ENCODE results near the gene BCAS3. TPM values are rescaled to one million over a fixed set of nuclear protein-coding genes. Genes with fewer than 3 reads are reported as not detected.

BCAS3 gene
- total RNA-seq, 2 donors from 2014 or later: 14.7 to 17.5 TPM

DNA sequence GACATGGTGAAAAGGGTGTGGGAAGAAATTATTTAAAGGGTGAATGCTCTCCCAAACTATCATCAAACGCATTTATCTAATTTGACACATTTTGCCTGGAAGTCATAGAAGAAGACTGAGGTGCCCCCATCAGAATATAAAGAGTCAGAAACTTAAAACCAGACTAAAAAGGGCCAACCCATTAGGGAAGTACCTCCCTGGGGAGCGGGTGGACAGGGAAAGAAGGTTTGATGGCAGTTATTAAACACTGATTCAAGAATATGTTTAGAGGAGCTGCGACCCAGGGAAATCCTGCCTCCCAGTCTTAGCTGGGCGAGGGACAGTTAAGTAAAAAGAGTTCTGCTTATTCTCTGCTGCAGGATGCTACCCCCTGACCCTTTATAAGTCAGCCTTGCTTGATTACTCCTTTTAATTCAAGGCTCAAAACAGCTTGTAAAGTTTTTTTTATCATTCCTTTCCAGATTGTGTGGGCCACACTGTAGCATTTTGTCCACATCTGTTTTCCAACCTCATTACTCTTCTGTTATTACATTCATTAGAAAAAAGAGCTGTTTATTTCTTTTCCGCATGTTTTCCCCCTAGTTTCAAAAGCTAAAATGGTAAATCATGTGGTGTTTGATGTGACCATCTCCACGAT, 583.5 kb downstream of the BCAS3 start:
- intact Hi-C loops (cut with DNase I): loop anchor here in 1 of 2 donors (5.0 kb wide), 1 partner anchor 51 kb away; no protein-coding TSS in a partner anchor
- ATAC-seq: no peak
- DNase-seq: no peak

DNA sequence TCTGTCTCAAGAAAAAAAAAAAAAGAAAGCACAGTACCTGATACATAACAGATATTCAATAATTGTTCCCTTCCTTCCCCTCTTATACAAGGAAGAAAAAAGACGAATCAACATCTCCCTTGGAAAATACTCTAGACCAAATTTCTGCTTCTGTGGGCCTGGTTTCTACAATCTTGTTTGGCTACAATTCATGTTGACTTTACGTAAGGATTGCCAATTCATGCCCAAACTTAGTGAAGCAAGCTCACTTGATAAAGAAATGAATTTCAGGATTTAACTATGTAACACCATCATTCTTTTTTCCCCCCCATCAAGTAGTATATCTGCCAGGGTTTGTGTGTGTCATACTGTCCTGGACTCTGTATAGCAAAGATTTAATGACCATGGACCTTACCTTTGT, 587.7 kb downstream of the BCAS3 start:
- no peak for ATAC-seq
- DNase-seq: no peak
- intact Hi-C loops (cut with DNase I): no loop called here

DNA sequence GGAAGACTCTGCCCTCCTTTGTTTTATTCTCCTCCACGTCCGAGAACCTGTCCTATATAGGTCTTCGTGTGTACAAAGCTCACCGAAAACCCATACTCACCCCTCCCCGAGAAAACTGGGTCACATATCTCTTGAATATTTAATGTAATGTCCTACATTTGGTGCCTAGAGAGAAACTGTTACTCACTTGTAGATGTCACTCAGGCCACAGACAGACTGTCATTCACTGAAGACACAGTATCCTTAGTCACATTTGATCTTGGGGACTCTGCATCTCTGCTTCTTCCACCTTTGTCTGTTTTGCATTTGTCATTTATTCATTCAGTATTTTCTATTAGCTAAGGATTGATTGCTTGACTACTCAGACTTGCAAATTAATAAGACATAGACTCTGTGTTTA, 590.2 kb downstream of the BCAS3 start:
- intact Hi-C loops (cut with DNase I): no loop called here
- ATAC-seq: no peak

DNA sequence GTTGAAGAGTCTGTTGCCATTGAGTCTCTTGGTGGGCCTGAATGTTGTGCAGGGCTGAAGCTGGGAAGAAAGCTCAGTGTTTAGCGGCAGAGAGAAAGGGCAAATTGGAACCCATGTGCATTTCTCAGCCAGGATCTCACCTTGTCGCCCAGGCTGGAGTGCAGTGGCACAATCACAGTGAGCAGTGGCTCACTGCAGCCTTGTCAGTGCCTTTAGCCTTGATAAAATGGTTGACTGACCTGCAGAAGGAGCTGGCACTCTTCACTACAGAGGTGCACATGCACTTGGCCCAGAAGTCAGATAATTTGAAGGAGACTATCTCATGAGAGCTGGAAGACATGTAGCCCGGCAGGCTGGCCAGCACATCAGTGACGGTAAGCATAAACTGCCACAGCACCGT, 597.7 kb downstream of the BCAS3 start:
- intact Hi-C loops (cut with DNase I): no loop called here
- no peak for ATAC-seq
- DNase-seq: no peak

More for the DNA sequence above, 590.2 kb downstream of the BCAS3 start:
- DNase-seq: no peak

DNA sequence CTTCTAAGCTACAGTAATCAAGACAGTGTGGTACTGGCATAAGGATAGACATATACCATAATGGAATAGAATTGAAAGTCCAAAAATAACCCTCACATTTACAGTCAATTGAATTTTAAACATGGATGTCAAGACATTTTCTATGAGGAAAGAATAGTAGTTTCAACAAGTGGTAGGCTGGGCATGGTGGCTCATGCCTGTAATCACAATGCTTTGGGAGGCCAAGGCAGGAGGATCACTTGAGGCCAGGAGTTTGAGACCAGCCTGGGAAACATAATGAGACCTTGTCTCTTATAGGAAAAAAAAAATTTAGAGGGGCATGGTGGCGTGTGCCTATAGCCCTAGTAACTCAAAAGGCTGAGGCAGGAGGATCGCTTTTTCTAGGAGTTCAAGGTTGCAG, 599.2 kb downstream of the BCAS3 start:
- DNase-seq (no peak), ATAC-seq (no peak)
- intact Hi-C loops (cut with DNase I): no loop called here

DNA sequence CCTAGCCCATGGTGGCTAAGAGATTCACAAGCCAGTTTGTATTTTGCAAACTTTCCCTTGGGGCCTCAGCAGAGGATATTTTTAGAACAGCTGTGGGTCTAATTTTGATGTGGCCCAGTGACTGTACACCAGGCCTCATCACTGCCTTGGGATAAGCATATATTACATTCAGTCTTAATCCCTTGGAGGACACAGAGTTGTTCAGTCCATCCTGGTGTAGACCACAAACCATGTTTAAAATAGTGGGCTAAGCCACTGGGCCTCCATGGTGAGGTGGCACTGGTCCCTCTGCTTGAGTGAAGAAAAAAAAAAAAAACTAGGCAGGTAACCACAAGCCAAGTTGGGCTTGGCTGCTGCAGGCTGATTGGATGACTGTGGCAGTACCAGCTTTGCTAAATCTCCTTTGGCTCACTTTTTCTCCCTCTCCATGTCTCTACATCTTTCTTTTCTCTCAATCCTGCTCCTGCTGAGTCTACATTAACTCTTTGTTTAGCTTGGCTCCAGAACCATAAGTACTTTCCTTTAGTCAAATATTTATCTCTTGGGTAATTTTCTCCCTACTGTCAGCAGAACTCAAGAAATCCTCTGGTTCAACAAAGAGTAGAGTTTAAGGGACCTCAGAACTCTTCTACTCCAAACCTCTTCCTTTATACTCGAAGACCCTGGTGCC, 602.0 kb downstream of the BCAS3 start:
- ATAC-seq (peak; percentile 59 to 73), DNase-seq (no peak)

DNA sequence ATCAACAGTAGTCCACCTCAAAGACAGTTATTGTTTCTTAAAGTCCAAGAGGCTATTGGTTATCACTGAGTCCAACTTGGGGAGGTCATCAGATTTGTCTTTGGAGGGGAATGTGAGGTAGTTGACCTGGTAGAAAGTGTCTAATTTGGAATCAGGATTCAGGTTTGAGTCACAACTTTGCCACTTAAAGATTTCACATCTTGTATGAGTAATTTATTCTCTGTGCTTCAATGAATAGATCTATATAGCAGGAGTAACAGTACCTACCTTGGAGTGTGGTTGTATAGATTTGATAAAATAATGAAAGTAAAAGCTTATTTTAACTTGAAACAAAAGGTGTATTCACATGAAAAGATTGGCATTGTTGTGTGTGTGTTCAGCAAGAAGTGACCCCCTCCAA, 602.7 kb downstream of the BCAS3 start:
- DNase-seq: no peak
- intact Hi-C loops (cut with DNase I): no loop called here

More for the DNA sequence above, 602.0 kb downstream of the BCAS3 start:
- intact Hi-C loops (cut with DNase I): no loop called here

DNA sequence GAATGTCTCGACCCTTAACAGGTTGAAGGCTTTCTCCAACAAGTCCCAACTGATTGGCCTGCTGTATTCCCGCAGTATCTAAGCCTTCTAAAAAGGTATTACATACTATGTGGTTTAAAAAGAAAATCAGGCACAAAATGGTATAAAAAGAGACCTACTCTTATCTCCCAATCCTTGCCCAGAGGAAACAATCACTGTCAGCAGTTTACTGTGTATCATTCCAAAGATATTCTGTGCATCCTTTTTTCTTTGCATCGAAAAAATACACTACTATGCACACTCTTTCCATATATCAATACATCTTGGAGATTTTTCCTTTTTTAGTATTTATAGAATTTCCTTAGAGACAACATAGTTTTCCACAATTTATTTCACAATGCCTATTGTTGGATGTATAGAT, 603.2 kb downstream of the BCAS3 start:
- ATAC-seq (no peak), DNase-seq (no peak)
- intact Hi-C loops (cut with DNase I): no loop called here

More for the DNA sequence above, 602.7 kb downstream of the BCAS3 start:
- ATAC-seq: no peak

DNA sequence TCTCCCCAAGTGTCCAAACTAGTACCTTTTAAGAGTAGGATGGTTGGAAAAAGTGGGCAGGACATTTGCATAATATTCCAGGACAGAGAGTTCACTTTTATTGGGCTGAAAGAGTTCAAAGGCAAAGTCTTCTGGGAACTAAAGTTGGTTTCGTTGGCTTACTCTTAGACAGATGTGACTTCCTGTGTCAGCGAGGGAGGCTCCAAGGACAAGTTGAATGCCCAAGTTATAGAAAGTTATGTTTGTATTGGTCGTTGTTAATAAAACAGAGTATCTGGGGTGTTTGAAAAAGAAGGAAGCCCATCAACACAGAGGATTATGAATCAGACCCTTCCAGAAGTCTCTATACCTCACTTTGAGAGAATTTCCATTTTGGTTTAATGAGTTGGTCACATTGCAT, 604.7 kb downstream of the BCAS3 start:
- DNase-seq: no peak
- intact Hi-C loops (cut with DNase I): no loop called here
- ATAC-seq: no peak

DNA sequence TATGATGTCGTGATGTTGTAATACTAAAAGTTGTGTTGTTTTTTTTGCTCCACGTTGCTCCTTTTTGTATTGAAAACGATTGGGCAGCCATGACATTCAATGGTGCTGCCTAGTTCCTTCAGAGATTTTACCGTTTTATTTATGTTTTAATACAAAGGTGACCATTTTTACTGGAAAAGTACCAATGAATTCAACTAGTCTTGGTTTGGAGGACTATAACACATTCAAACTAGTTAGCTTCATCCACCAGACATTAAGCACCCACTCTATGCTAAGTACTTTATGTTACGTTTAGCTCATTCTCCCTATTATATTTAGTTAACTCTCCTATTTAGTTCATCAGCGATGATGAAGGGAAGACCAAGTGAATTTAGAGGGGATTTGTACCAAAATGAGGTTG, 605.4 kb downstream of the BCAS3 start:
- DNase-seq (no peak), ATAC-seq (no peak)
- intact Hi-C loops (cut with DNase I): no loop called here

DNA sequence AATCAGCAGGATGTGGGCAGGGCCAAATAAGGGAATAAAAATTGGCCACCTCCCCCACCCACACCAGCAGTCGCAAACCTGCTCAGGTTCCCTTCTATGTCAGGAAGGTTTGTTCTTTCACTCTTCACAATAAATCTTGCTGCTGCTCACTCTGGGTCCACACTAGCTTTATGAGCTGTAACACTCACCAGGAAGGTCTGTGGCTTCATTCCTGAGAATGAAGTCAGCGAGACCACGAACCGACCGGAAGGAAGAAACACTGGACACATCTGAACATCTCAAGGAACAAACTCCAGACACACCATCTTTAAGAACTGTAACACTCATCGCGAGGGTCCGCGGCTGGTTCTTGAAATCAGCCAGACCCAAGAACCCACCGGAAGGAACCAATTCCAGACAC, 606.5 kb downstream of the BCAS3 start:
- ATAC-seq: no peak
- intact Hi-C loops (cut with DNase I): no loop called here
- no peak for DNase-seq

DNA sequence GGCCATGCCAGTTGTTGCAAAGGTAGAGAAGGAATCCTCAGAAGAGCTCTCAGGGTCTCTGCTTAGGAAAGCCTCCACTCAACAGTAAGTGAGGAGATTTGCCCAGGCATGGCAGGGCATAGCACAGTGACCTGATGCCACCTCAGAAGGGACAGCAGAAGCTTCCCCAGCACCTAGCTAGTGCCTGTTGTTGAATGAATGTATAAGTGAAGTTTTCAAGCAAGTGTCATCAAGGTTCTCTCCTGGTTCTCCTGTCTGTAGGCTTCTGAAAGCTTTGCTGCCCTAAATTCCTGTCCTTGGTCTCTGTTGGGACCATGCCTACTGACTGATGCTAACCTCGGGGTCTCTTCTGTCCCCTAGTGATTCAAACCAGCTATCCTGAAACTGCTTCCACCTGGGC, 607.1 kb downstream of the BCAS3 start:
- ATAC-seq (no peak), DNase-seq (no peak)
- intact Hi-C loops (cut with DNase I): no loop called here

DNA sequence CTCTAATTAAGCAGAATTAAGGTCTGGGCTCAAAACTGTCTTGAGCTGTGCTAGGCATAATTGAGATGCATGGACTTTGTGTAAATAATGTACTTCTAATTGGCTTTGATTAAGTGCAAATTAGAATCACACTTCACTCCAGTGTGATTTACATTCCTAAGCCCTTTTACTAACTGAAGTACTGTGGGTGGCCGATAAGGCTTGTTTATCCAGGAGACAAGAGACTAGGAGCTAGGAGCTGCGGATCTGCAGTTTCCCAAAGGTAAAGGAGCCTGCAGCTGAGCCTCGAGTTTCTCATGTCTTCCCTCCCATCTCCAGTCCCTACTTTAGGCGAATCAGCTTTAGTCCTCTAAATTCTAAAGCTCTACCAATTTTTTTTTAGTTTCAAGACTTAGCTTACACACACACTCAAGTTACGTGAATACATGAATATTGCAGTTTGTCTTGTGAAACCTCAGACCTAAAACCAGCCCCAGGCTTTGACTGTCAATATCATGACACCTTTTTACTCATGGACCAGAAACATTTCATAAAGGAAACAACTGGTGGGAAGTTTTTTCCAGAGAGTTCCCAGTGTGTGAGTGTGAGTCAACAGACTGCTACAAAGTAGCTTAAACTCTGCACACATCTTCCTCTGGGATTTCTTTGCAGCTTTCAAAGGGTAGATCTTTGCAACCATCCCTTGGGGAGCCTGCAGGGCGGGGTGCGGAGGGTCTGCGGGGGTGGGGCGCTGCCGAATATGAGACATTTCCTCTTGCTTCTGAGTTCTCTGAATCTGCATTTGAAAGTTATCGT, 608.1 kb downstream of the BCAS3 start:
- ATAC-seq: peak in 1 of 2 donors; percentile 46
- intact Hi-C loops (cut with DNase I): no loop called here
- DNase-seq: peak; percentile 38

DNA sequence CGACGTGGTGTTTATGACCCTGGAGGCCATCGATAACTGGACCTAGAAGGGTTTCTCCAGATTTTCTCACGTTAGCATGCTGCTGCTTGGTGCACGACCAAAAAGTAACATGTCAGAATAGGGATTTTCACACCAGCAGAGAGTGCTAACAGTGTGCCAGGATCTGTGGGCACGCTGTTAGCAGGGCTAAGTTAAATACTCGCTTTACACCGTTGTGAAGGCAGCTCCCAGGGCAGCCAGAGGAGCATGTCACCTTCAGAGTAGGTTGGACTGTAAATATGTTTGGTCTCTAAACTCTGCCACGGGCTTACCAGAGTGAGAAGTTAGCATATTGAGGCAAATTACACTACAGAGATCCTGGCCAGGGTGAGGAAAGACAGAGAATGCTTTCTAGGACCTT, 608.8 kb downstream of the BCAS3 start:
- intact Hi-C loops (cut with DNase I): no loop called here
- ATAC-seq: no peak

DNA sequence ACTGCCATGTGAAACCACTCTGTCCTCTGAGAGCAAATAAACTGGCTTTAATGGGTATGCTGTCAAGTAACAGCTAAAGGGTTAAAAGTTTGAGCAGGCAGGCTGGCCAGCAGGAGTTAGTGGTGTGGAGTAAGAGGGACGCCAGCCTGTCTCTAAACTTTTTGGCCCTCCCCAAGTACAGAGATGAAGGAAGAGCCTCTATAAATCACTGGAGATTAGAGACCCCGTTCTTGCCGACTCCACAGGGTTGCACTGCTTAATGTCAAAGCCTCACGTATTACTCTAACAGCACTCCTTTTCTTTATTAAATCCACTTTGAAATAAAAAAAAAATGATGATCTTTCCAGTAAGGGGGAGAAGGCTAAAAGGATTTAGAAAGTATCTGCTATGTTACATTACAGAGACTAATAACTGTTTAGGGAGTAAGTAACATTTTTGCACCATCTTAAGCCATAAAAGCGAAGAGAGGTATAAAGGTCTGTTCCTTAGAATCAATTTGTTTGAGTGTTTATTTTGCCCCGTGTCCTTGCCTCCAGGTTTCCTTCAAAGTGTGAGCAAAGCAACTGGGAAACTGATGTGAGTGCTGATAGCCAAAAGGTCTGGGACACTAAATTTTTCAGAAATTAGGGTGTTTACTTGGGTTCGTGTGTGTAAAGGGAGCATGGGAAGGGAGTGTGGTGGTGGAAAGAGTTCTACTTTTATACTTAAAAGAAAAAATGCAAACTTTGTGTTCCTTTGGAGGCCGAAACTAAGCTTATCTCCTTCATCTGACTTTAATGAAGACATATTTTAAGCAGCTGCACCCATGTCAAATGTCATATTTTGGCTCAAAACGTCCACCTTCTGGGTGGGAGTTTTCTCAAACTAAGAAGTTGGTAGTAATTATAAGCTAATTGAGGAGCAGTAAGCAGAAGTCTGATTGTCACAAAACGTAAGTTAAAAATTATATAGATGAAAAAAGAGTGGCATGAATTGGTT, 612.0 kb downstream of the BCAS3 start:
- ATAC-seq (no peak), DNase-seq (no peak)
- intact Hi-C loops (cut with DNase I): no loop called here

More for the DNA sequence above, 608.8 kb downstream of the BCAS3 start:
- DNase-seq: no peak

DNA sequence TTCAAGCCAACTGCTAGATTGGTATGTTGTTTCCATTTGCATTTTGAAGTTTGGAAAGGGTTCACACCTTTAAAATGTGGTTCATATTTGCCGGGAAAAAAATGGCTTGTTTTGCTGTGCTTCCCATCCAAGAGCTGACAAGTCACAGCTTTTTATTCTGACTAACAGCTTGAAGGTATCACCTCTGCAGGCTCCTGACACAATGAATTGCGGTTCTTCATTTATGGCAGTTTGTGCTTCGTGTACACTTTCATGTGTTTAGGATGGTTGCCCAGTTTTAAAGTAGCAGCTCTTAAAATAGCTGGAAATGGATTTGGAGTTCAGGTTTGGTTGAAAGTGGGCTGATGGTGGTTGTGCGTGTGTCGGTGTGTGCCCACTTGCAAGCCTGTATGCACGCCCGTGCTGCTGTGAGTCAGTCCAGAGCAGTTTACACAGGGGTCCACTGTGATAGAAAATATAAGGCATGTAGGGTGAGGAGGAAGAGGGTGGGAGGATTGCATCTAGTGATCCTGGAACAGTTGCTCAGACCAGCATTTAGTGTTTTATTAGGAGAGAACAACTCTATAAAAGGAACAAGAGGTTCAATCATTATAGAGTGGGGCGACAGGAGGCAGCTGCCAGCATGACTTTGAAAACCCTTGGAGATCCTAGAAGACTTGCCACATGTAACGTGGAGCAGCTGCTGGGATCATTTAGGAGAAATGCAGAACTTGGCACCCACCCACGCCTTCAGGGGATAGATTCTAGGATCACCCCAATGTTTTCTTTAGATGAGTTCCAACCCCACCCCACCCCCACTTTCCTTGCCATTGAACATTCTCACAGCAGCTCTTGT, 614.0 kb downstream of the BCAS3 start:
- intact Hi-C loops (cut with DNase I): no loop called here
- ATAC-seq (peak in 1 of 2 donors; percentile 47), DNase-seq (no peak)

DNA sequence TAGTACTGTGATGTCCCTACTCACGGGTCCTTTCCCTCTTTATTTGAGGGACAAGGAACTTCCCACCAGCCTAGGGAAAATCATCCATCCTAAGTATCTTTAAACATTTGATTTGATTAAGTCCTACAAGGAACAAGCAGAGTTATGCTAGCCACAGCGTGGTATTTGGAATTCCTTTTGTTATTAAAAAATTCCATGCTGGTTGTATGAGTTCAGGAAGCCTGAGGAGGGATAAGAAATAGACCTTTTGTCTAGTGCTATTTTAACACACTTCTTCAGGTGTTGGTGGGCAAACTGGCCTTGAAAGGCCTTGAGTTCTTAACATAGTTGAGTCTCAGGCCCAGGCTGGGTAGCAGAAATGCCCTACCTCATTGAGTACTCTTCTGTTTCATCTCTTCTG, 616.6 kb downstream of the BCAS3 start:
- no peak for ATAC-seq
- no peak for DNase-seq
- intact Hi-C loops (cut with DNase I): no loop called here

DNA sequence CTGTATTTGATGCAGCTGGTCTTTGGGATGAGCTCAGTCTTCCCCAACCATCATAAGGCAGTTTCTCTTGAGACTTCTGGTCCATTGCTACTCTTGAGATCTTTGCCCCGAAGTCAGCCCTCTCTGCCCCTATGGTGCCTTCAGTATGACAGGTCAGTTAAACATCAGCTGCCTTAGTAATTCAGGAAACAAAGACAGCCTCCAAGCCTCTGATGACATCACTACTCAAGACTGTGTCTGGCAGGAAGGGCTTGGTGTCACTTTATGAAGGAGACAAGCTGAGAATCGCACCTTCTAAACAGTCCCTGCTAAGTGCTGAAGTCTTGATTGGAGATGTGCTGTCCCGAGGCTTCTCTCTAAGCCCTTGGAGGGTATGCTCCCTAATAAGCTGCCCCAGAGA, 617.1 kb downstream of the BCAS3 start:
- no peak for DNase-seq
- intact Hi-C loops (cut with DNase I): no loop called here
- peak in 1 of 2 donors; percentile 70 for ATAC-seq
